Hindlimb muscle (tissue), 1 donor: ENCODE data around the gene ODAD3. TPM values are rescaled to one million over a fixed set of nuclear protein-coding genes. Genes with fewer than 3 reads are reported as not detected.
"Not testable (repeated sequence)": the region's sequence is repeated elsewhere in the genome, so short reads cannot be mapped to it uniquely, and the experiment has no call there.

Source experiments
- DNase-seq: peaks from one replicate; pipeline ENCODE4 v3.0.0-alpha.2; 2013
- polyA plus RNA-seq: library from polyadenylated mRNA; unstranded; fragments of 120-200 nt; gene quantifications from one replicate; pipeline ENCODE4 v1.2.1, GENCODE V29; 2013; ENCODE audit not compliant: insufficient read length

Gene ODAD3
- polyA plus RNA-seq, 1 donor = 0.30 TPM

GRCh38 chr19:11458912-11459311, 24.0 kb upstream of the ODAD3 start:
- not testable (repeated sequence) for DNase-seq

GRCh38 chr19:11458236-11458900, 23.4 kb upstream of the ODAD3 start:
- DNase-seq = no peak

- no peak for DNase-seq
Observed at GRCh38 chr19:11457831-11458230, 22.9 kb upstream of the ODAD3 start.

GRCh38 chr19:11457115-11457514, 22.2 kb upstream of the ODAD3 start:
- no peak for DNase-seq

- no peak for DNase-seq
Observed at GRCh38 chr19:11456659-11457058, 21.7 kb upstream of the ODAD3 start.

GRCh38 chr19:11455233-11455554, 20.3 kb upstream of the ODAD3 start:
- DNase-seq = not testable (repeated sequence)

GRCh38 chr19:11453468-11454341, 18.8 kb upstream of the ODAD3 start:
- DNase-seq = no peak

GRCh38 chr19:11452620-11453310, 17.8 kb upstream of the ODAD3 start:
- no peak for DNase-seq

GRCh38 chr19:11451871-11452619, 17.1 kb upstream of the ODAD3 start:
- no peak for DNase-seq

GRCh38 chr19:11451327-11451870, 16.5 kb upstream of the ODAD3 start:
- no peak for DNase-seq

GRCh38 chr19:11450570-11451326, 15.8 kb upstream of the ODAD3 start:
- DNase-seq = no peak

GRCh38 chr19:11448923-11449554, 14.1 kb upstream of the ODAD3 start:
- DNase-seq = no peak

- no peak for DNase-seq
Observed at GRCh38 chr19:11448410-11448809, 13.5 kb upstream of the ODAD3 start.

GRCh38 chr19:11447347-11448262, 12.7 kb upstream of the ODAD3 start:
- no peak for DNase-seq

- DNase-seq = no peak
Observed at GRCh38 chr19:11446652-11447301, 11.9 kb upstream of the ODAD3 start.

GRCh38 chr19:11446271-11446651, 11.3 kb upstream of the ODAD3 start:
- DNase-seq = no peak

- DNase-seq = no peak
Observed at GRCh38 chr19:11445141-11445540, 10.2 kb upstream of the ODAD3 start.

- DNase-seq = no peak
Observed at GRCh38 chr19:11444059-11444458, 9.1 kb upstream of the ODAD3 start.

- DNase-seq = no peak
Observed at GRCh38 chr19:11437955-11438354, 3.0 kb upstream of the ODAD3 start.
